Body of pancreas (tissue), 4 donors: Measurements from ENCODE around the gene TARBP1. TPM values are rescaled to one million over a fixed set of nuclear protein-coding genes. Genes with fewer than 3 reads are reported as not detected.
"Not testable (repeated sequence)": the region's sequence is repeated elsewhere in the genome, so short reads cannot be mapped to it uniquely, and the experiment has no call there.

Experiments
- ATAC-seq: fragments of 150-250 bp; one replicate; pipeline ENCODE4 v1.9.1; 2016
- DNase-seq, 4 donors: peaks; one replicate each; pipeline ENCODE4 v3.0.0-alpha.2; 2019
- H3K27ac ChIP-seq, 4 donors: fragments of 200-600 bp; sonication (generic); 1 replicate in 3 of 4; 2 replicates in 1 of 4; pipeline versions ENCODE4 v1.5.1 to v1.6.1; 2016 to 2019; ENCODE audit warnings: mild to moderate bottlenecking in 1 of 4, mixed read lengths in 1 of 4, moderate library complexity in 1 of 4
- H3K27me3 ChIP-seq, 2 donors: fragments of 200-600 bp; sonication (generic); one replicate each; pipeline ENCODE4 v1.6.0; 2016; ENCODE audit warnings: mild to moderate bottlenecking in 1 of 2
- H3K36me3 ChIP-seq, 2 donors: fragments of 200-600 bp; sonication (generic); replicated peaks in 1 of 2; 2 replicates each; pipeline ENCODE4 v1.5.1; 2016; ENCODE audit warnings: low read depth in 2 of 2; ENCODE audit not compliant: insufficient read depth in 1 of 2
- H3K4me1 ChIP-seq: fragments of 200-600 bp; sonication (generic); one replicate; pipeline ENCODE4 v1.6.0; 2016
- H3K4me3 ChIP-seq, 2 donors: fragments of 200-600 bp; sonication (generic); 1 replicate in 1 of 2; 2 replicates in 1 of 2; pipeline ENCODE4 v1.5.1; 2016 to 2019
- H3K9me3 ChIP-seq, 3 donors: fragments of 200-600 bp; sonication (generic); 1 replicate in 2 of 3; 2 replicates in 1 of 3; pipeline ENCODE4 v1.5.1; 2016
- CTCF ChIP-seq, 7 experiments: fragments of 450-650 bp in 4 of 7; fragments of 200-600 bp in 3 of 7; sonication (generic) in 3 of 7; IDR thresholded peaks; one replicate each; pipeline ENCODE4 v1.5.1; 2016 to 2019; ENCODE audit warnings: antibody characterized with exemption in 7 of 7
- POLR2A ChIP-seq, 3 donors: fragments of 450-650 bp; IDR thresholded peaks; one replicate each; pipeline ENCODE4 v1.6.1; 2016; ENCODE audit warnings: antibody characterized with exemption in 3 of 3, mild to moderate bottlenecking in 2 of 3
- WGBS, 2 donors: methylation state at CpG; one replicate each; pipeline ENCODE4 v1.1.5; 2017; 5-methylcytosine and 5-hydroxymethylcytosine counted together
- intact Hi-C: fragments of 100-400 bp; cut with DNase I; formaldehyde crosslinking; loops from one replicate; pipeline ENCODE4 v1.15.1; 2023
- total RNA-seq, 2 donors: library from RNA; depleted of rRNA; stranded (reverse); fragments of >200 nt; gene quantifications; one replicate each; pipeline ENCODE4 v1.1.0, GENCODE V29; 2016

The TARBP1 gene
- total RNA-seq, 2 donors from 2014 or later, result 30.6 to 32.0 TPM

- Histone ChIP-seq H3K27me3 (no peaks in the 10 kb centered on the region), H3K9me3 (no peaks in the 10 kb centered on the region), H3K36me3 (no peaks in the 10 kb centered on the region), H3K27ac (no peak overlapping the region), H3K4me1 (peaks cover 30% of the 10 kb centered on the region), H3K4me3 (no peak overlapping the region)
- intact Hi-C loops, result no loop called here
- ATAC-seq (no peak), DNase-seq (no peak)
- TF ChIP-seq CTCF (IDR thresholded peaks at IDR 0.05) (no peak), POLR2A (IDR thresholded peaks at IDR 0.05) (no peak)
- 93 to 95% methylated on average over 10 of the region's 10 CpGs for WGBS, 2 donors
Measured at GRCh38 chr1:234518876-234519275, 39.9 kb upstream of the TARBP1 start.

GRCh38 chr1:234518086-234518485 is 39.1 kb upstream of the TARBP1 start:
- 68 to 83% methylated on average over 10 of the region's 10 CpGs for WGBS, 2 donors
- H3K4me3 ChIP-seq, H3K36me3 ChIP-seq, H3K9me3 ChIP-seq, H3K27ac ChIP-seq, ATAC-seq, DNase-seq, intact Hi-C loops, H3K27me3 ChIP-seq: not testable (repeated sequence)
- peaks cover 23% of the 10 kb centered on the region for H3K4me1 ChIP-seq

DNA sequence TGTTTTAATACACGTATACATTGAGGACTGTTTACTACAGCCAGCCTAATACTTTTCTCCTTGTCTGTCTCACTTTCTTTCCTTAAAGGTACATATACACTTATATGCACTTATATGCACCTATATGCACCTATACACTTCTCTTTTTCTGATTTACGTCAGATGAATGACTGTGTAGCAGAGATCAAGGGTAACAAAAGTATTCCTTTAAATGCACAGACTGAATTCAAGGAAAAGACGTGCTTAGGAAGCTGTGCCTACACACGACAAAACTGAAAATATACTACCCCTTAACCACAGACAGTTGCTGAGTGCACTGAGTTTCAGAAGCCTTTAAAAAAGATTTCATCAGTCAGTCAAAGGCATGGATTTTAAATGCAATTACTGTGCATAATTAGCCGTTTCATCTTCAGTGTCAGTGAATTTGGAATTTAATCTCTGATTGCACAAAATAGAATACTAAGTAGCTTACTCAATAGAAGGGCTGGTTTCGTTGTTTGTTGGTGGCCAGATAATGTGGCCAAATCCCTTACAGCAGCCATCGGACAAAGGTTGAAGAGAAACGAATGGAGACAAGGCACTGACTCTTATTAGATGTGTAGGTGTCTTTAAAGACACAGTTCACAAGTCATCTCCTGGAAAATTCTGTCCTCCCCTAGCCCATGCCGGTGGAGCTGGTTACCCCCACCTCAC is 38.3 kb upstream of the TARBP1 start:
- intact Hi-C loops, result no loop called here
- peaks cover 14% of the 10 kb centered on the region for H3K4me1 ChIP-seq
- no peaks in the 10 kb centered on the region for H3K27me3 ChIP-seq
- no peaks in the 10 kb centered on the region for H3K36me3 ChIP-seq
- ATAC-seq (no peak), DNase-seq (no peak)
- H3K4me3 ChIP-seq, result no peak overlapping the region
- no peak overlapping the region for H3K27ac ChIP-seq
- TF ChIP-seq CTCF (IDR thresholded peaks at IDR 0.05), result no peak
- TF ChIP-seq POLR2A (IDR thresholded peaks at IDR 0.05), result no peak
- 75 to 83% methylated on average over 9 of the region's 9 CpGs for WGBS, 2 donors
- no peaks in the 10 kb centered on the region for H3K9me3 ChIP-seq

GRCh38 chr1:234515821-234516241 is 36.9 kb upstream of the TARBP1 start:
- ATAC-seq, result peak; percentile 75
- Histone ChIP-seq H3K27ac (peak overlapping the region in 3 of 4 donors; percentile 48 to 73 (median 56)), H3K9me3 (no peaks in the 10 kb centered on the region), H3K27me3 (no peaks in the 10 kb centered on the region), H3K36me3 (no peaks in the 10 kb centered on the region), H3K4me3 (no peak overlapping the region), H3K4me1 (peaks cover 4% of the 10 kb centered on the region)
- WGBS, 2 donors, result 47 to 53% methylated on average over 3 of the region's 3 CpGs
- TF ChIP-seq POLR2A (IDR thresholded peaks at IDR 0.05), result no peak
- TF ChIP-seq CTCF (IDR thresholded peaks at IDR 0.05), result no peak
- no peak for DNase-seq
- intact Hi-C loops, result no loop called here

DNA sequence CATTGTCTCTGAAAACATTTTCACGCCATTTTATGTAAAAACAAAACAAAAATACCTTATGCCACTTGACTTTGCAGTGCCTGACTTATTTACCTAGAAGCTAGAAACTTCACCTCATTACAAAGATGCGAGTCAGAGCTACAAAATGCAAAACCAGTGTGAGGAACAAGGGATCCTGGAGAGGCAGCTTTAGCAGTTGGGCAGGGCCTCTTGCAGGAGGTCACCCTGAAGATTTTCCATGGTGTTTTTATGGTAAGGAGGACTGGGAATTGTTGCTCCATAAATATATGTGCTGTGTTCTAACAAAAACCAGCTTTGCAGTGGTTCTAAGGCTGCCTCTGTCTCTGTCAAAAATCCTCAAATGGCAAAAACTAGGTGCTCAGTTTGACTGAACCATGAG is 36.4 kb upstream of the TARBP1 start:
- 67 to 90% methylated on average over 2 of the region's 2 CpGs for WGBS, 2 donors
- Histone ChIP-seq H3K36me3 (no peaks in the 10 kb centered on the region), H3K9me3 (no peaks in the 10 kb centered on the region), H3K4me3 (no peak overlapping the region), H3K4me1 (peaks cover under 1% of the 10 kb centered on the region), H3K27ac (peak overlapping the region in 3 of 4 donors; percentile 48 to 73 (median 56)), H3K27me3 (no peaks in the 10 kb centered on the region)
- ATAC-seq, result peak; percentile 11
- no peak for DNase-seq
- intact Hi-C loops, result no loop called here
- TF ChIP-seq CTCF (IDR thresholded peaks at IDR 0.05), result no peak
- TF ChIP-seq POLR2A (IDR thresholded peaks at IDR 0.05), result no peak
